ENCODE data around the gene STYXL1.
A peak's percentile ranks its signal among the peaks of the same experiment; 100 is the strongest.

GRCh38 chr7:76047305-76047810 is 442 bp downstream of the STYXL1 start:
- TF ChIP-seq CTCF (IDR thresholded peaks at IDR 0.05; ENCODE audit: insufficient read depth, low read length) (no peak), POLR2AphosphoS5 (IDR thresholded peaks at IDR 0.05; ENCODE audit: low read depth) (no peak), GABPA (IDR thresholded peaks at IDR 0.05; ENCODE audit: low read depth) (no peak), REST (IDR thresholded peaks at IDR 0.05; ENCODE audit: insufficient replicate concordance, low read depth) (no peak), SPI1 (IDR thresholded peaks at IDR 0.05; ENCODE audit: borderline replicate concordance, low read depth) (0 out of 2 replicates have a peak, but pooled peaks have one; percentile 30)
